HepG2 (cell line): Measurements from ENCODE around the gene PARP16. TPM values are rescaled to one million over a fixed set of nuclear protein-coding genes. Genes with fewer than 3 reads are reported as not detected.

Experiments used
- ATAC-seq: fragments of 200-7000 bp; cut with Tn5 transposase; 3 replicates; pipeline ENCODE4 v1.9.1; 2020; ENCODE audit warnings: mild to moderate bottlenecking, moderate library complexity
- Bru-seq: library from RNA; stranded (reverse); fragments of 400-500 nt; gene quantifications from one replicate; lab custom pipeline; 2021; lab: Mats Ljungman, UMichigan
- BruChase-seq, 2 experiments: library from RNA; stranded (reverse); fragments of 400-500 nt; gene quantifications; one replicate each; lab custom pipeline; 2021; lab: Mats Ljungman, UMichigan
- BruUV-seq: library from RNA; stranded (reverse); fragments of 400-500 nt; replicated peaks from 2 replicates; lab custom pipeline; 2021; lab: Mats Ljungman, UMichigan
- CTCF ChIA-PET: fragments of 300-600 bp; formaldehyde crosslinking; extraction: SDS; loops from one replicate; lab custom pipeline; 2021; ENCODE audit warnings: low total read pairs, inconsistent platforms, low intra/inter-chr PET ratio; lab: Yijun Ruan, JAX
- POLR2A ChIA-PET: fragments of 350-600 bp; sonication (Branson Sonifier 250); formaldehyde crosslinking; loops from one replicate; lab custom pipeline; 2020; ENCODE audit warnings: antibody characterized with exemption, inconsistent platforms; lab: Yijun Ruan, JAX
- DNase-seq: peaks from one replicate; pipeline ENCODE4 v3.0.0-alpha.2; 2015; ENCODE audit warnings: low spot score
- FAIRE-seq: peaks from 3 replicates; lab custom pipeline; 2011; peaks lifted over from hg19 to GRCh38; lab: Jason Lieb, UNC
- H2AFZ ChIP-seq: one replicate; pipeline ENCODE4 v1.6.1; 2011; ENCODE audit warnings: low read length, inconsistent platforms
- H3K27ac ChIP-seq: fragments of 300-600 bp; 3 replicates; pipeline ENCODE4 v1.8.0; 2011; ENCODE audit warnings: mixed run types, mild to moderate bottlenecking, mixed read lengths, low read length, inconsistent platforms; ENCODE audit not compliant: insufficient read depth; ENCODE audit errors: extremely low read length
- H3K27me3 ChIP-seq, 2 experiments: fragments of 200-600 bp in 1 of 2; 2 replicates in 1 of 2; 3 replicates in 1 of 2; pipeline versions ENCODE4 v1.6.0 to v1.8.0; 2011; ENCODE audit warnings: low read length in 2 of 2, mild to moderate bottlenecking in 2 of 2, moderate library complexity in 2 of 2, inconsistent platforms in 1 of 2; ENCODE audit not compliant: insufficient read depth in 2 of 2, control insufficient read depth in 1 of 2
- H3K36me3 ChIP-seq, 2 experiments: fragments of 200-600 bp in 1 of 2; replicated peaks in 1 of 2; 2 replicates in 1 of 2; 3 replicates in 1 of 2; pipeline versions ENCODE4 v1.5.1 to v1.8.0; 2011; ENCODE audit warnings: low read length in 2 of 2, inconsistent platforms in 1 of 2; ENCODE audit not compliant: insufficient read depth in 2 of 2, control insufficient read depth in 1 of 2
- H3K4me1 ChIP-seq: 2 replicates; pipeline ENCODE4 v1.5.1; 2012; ENCODE audit warnings: low read length, inconsistent platforms; ENCODE audit not compliant: insufficient read depth
- H3K4me2 ChIP-seq: 2 replicates; pipeline ENCODE4 v1.6.0; 2011; ENCODE audit warnings: low read depth, low read length, inconsistent platforms
- H3K4me3 ChIP-seq, 3 experiments: fragments of 200-600 bp in 1 of 3; sonication (generic), shearing (Covaris generic) in 1 of 3; replicated peaks in 1 of 3; 2 replicates each; pipeline ENCODE4 v1.5.1; 2011 to 2016; ENCODE audit warnings: low read length in 3 of 3, inconsistent platforms in 2 of 3, low read depth in 2 of 3, mild to moderate bottlenecking in 2 of 3, control low read depth in 1 of 3, mixed read lengths in 1 of 3; ENCODE audit not compliant: insufficient read depth in 1 of 3
- H3K79me2 ChIP-seq: one replicate; pipeline ENCODE4 v1.6.1; 2011; ENCODE audit warnings: low read length, inconsistent platforms; ENCODE audit not compliant: insufficient read depth
- H3K9ac ChIP-seq: 2 replicates; pipeline ENCODE4 v1.6.0; 2011; ENCODE audit warnings: mild to moderate bottlenecking, low read depth, low read length, inconsistent platforms; ENCODE audit not compliant: insufficient read depth
- H3K9me3 ChIP-seq: 2 replicates; pipeline ENCODE4 v1.5.1; 2012; ENCODE audit warnings: mild to moderate bottlenecking, low read length
- H4K20me1 ChIP-seq: 2 replicates; pipeline ENCODE4 v1.6.0; 2011; ENCODE audit warnings: inconsistent platforms, mild to moderate bottlenecking, low read length, moderate library complexity; ENCODE audit not compliant: insufficient read depth
- ARID4A ChIP-seq: sonication (generic); formaldehyde crosslinking; IDR thresholded peaks from 2 replicates; pipeline ENCODE4 v1.5.0; 2020; ENCODE audit warnings: mild to moderate bottlenecking, missing genetic modification reagents, borderline replicate concordance
- CCDC6 ChIP-seq: sonication (generic); formaldehyde crosslinking; IDR thresholded peaks from 2 replicates; pipeline ENCODE4 v1.8.1; 2022; ENCODE audit warnings: mild to moderate bottlenecking, missing genetic modification reagents, moderate library complexity
- ZFAT ChIP-seq: sonication (generic); formaldehyde crosslinking; conservative IDR thresholded peaks from 2 replicates; pipeline ENCODE4 v1.8.1; 2023; ENCODE audit warnings: missing genetic modification reagents, inconsistent platforms
- ZFP36L2 ChIP-seq: sonication (generic); formaldehyde crosslinking; IDR thresholded peaks from 2 replicates; pipeline ENCODE4 v1.4.0; 2020; ENCODE audit warnings: missing genetic modification reagents
- ZNF224 ChIP-seq: sonication (generic); formaldehyde crosslinking; IDR thresholded peaks from 2 replicates; pipeline ENCODE4 v1.5.0; 2020; ENCODE audit warnings: mild to moderate bottlenecking, missing genetic modification reagents
- ZNF496 ChIP-seq: sonication (generic); formaldehyde crosslinking; IDR thresholded peaks from 2 replicates; pipeline ENCODE4 v1.8.1; 2023; ENCODE audit warnings: mild to moderate bottlenecking, moderate library complexity, missing genetic modification reagents; ENCODE audit not compliant: insufficient replicate concordance
- ZNF652 ChIP-seq: IDR thresholded peaks from 2 replicates; pipeline ENCODE4 v1.6.1; 2016; ENCODE audit warnings: low read depth, borderline replicate concordance
- ZNF674 ChIP-seq: sonication (generic); formaldehyde crosslinking; IDR thresholded peaks from 2 replicates; pipeline ENCODE4 v1.5.0; 2020; ENCODE audit warnings: low read depth, mild to moderate bottlenecking, missing genetic modification reagents
- ZNF776 ChIP-seq: sonication (generic); formaldehyde crosslinking; IDR thresholded peaks from 2 replicates; pipeline ENCODE4 v1.4.0; 2020; ENCODE audit warnings: mild to moderate bottlenecking, missing genetic modification reagents
- ZSCAN29 ChIP-seq: sonication (generic); formaldehyde crosslinking; conservative IDR thresholded peaks from 2 replicates; pipeline ENCODE4 v1.4.0; 2020; ENCODE audit warnings: mild to moderate bottlenecking, missing genetic modification reagents
- WGBS: methylation state at CpG from one replicate; pipeline ENCODE4 v1.1.6; 2017; ENCODE audit warnings: low lambda C conversion rate; 5-methylcytosine and 5-hydroxymethylcytosine counted together
- in situ Hi-C: cut with HindIII; loops from 2 replicates; pipeline ENCODE4 v1.10.0; 2017; ENCODE audit warnings: low pct_unique_long_range_greater_than_20kb; ENCODE audit not compliant: extremely low pct_ligation_motif_present
- intact Hi-C: fragments of 100-400 bp; cut with micrococcal nuclease; formaldehyde crosslinking; loops from one replicate; pipeline ENCODE4 v1.10.0; 2022; ENCODE audit not compliant: unreplicated experiment
- long read RNA-seq, 2 experiments: library from RNA in 1 of 2; library from polyadenylated mRNA in 1 of 2; stranded (forward) in 1 of 2; unstranded in 1 of 2; transcript quantifications; one replicate each; pipeline ENCODE4 v2.0.0, GENCODE V29; 2019 to 2022
- polyA minus RNA-seq, 3 experiments: library from RNA; depleted of rRNA, polyadenylated mRNA; stranded (reverse); fragments of >200 nt; gene quantifications; 2 replicates each; pipeline ENCODE4 v1.2.3, GENCODE V29; 2011; ENCODE audit warnings: low replicate concordance in 1 of 3
- polyA plus RNA-seq, 8 experiments: library from polyadenylated mRNA; depleted of rRNA in 3 of 8; stranded (reverse) in 7 of 8; unstranded in 1 of 8; fragments of >200 nt; fragmentation: Illumina TruSeq in 4 of 8; extraction: Trizol in 4 of 8; gene quantifications; 2 replicates each; pipeline versions ENCODE4 v1.2.1 to v1.2.3, GENCODE V29; 2011 to 2016; ENCODE audit warnings: low read depth in 4 of 8, missing spikeins in 1 of 8, mixed read lengths in 1 of 8; ENCODE audit not compliant: insufficient read depth in 1 of 8
- total RNA-seq, 5 experiments: library from RNA; depleted of rRNA; stranded (reverse); fragments of >200 nt; fragmentation: Illumina TruSeq; extraction: Trizol; gene quantifications; 2 replicates each; pipeline ENCODE4 v1.2.3, GENCODE V29; 2016; ENCODE audit warnings: low read depth in 1 of 5

The PARP16 gene
- 6.7 and 6.8 TPM in 2 replicates for total RNA-seq (2016; rRNA removed; fragmentation: Illumina TruSeq; extraction: Trizol)
- 4.9 and 6.3 TPM in 2 replicates for total RNA-seq (2016; cell fraction: cytosol; rRNA removed; fragmentation: Illumina TruSeq; extraction: Trizol; ENCODE audit: low read depth)
- total RNA-seq (2016; cell fraction: insoluble cytoplasmic fraction; rRNA removed; fragmentation: Illumina TruSeq; extraction: Trizol), result 5.8 and 6.5 TPM in 2 replicates
- total RNA-seq (2016; cell fraction: membrane; rRNA removed; fragmentation: Illumina TruSeq; extraction: Trizol), result 11.7 and 11.9 TPM in 2 replicates
- total RNA-seq (2016; cell fraction: nucleus; rRNA removed; fragmentation: Illumina TruSeq; extraction: Trizol), result 8.4 and 9.2 TPM in 2 replicates
- polyA plus RNA-seq (2011; rRNA removed), result 7.6 and 8.3 TPM in 2 replicates
- 6.1 and 7.9 TPM in 2 replicates for polyA plus RNA-seq (2011; cell fraction: cytosol; rRNA removed)
- polyA plus RNA-seq (2011; cell fraction: nucleus; rRNA removed), result 8.2 and 9.3 TPM in 2 replicates
- polyA plus RNA-seq (2012), result 9.2 and 9.4 TPM in 2 replicates
- 6.6 and 8.4 TPM in 2 replicates for polyA plus RNA-seq (2016; cell fraction: cytosol; fragmentation: Illumina TruSeq; extraction: Trizol; ENCODE audit: low read depth)
- 10.0 and 11.7 TPM in 2 replicates for polyA plus RNA-seq (2016; cell fraction: insoluble cytoplasmic fraction; fragmentation: Illumina TruSeq; extraction: Trizol; ENCODE audit: low read depth)
- polyA plus RNA-seq (2016; cell fraction: membrane; fragmentation: Illumina TruSeq; extraction: Trizol; ENCODE audit: low read depth), result 13.5 and 13.8 TPM in 2 replicates
- 11.6 and 13.2 TPM in 2 replicates for polyA plus RNA-seq (2016; cell fraction: nucleus; fragmentation: Illumina TruSeq; extraction: Trizol; ENCODE audit: insufficient read depth, low read depth)
- polyA minus RNA-seq (2011; rRNA and poly(A)+ RNA removed; ENCODE audit: low replicate concordance), result 9.3 and 10.7 TPM in 2 replicates
- polyA minus RNA-seq (2011; cell fraction: cytosol; rRNA and poly(A)+ RNA removed), result 6.5 and 6.6 TPM in 2 replicates
- polyA minus RNA-seq (2011; cell fraction: nucleus; rRNA and poly(A)+ RNA removed), result 4.8 and 8.6 TPM in 2 replicates
- percentile 48 among the genes with signal in this experiment for Bru-seq, nascent RNA
- percentile 58 among the genes with signal in this experiment for BruChase-seq, experiment 1, labeled RNA remaining after a 6-hour chase
- BruChase-seq, experiment 2, labeled RNA remaining after a 2-hour chase, result percentile 50 among the genes with signal in this experiment
- long read RNA-seq, experiment 1, transcript PARP16-206 (6 exons, 2,343 nt), result major isoform, 5 of 10 reads
- long read RNA-seq, experiment 1, partial matches to known transcripts, result 1 of 10 reads
- long read RNA-seq, experiment 1, other reads (novel, unspliced or antisense), result 4 of 10 reads
- long read RNA-seq, experiment 2, partial matches to known transcripts, result 4 of 21 reads
- long read RNA-seq, experiment 2, other reads (novel, unspliced or antisense), result 13 of 21 reads

GRCh38 chr15:65286704-65287519 lies at the start of gene PARP16:
TSS of gene PARP16 (minus strand) at chr15:65286883. CDS start at chr15:65286426, 457 bp downstream.
- Histone ChIP-seq H3K4me1 (peaks cover 46% of the 10 kb centered on the region), H3K4me2 (peak within 1 kb of the TSS; percentile 93), H3K27ac (peak within 1 kb of the TSS; percentile 88), H4K20me1 (no peaks in the 10 kb centered on the region), H3K9ac (peak within 1 kb of the TSS; percentile 75), H3K36me3 (no peaks in the 10 kb centered on the region), H3K27me3 (no peaks in the 10 kb centered on the region; a peak in 1 of 5 replicates), H3K9me3 (no peaks in the 10 kb centered on the region), H3K79me2 (no peaks in the 10 kb centered on the region), H3K4me3 (peak within 1 kb of the TSS; percentile 53 to 82 (median 78)), H2AFZ (peak within 1 kb of the TSS; percentile 70)
- DNase-seq (peak; percentile 80), ATAC-seq (peak; percentile 94), FAIRE-seq (no peak)
- in situ Hi-C loops (no loop called here), intact Hi-C loops (no loop called here)
- ChIA-PET POLR2A (interaction anchor here (0.6 to 3.8 kb wide), 11 partner anchors 10 to 615 kb away, joined by 3 to 46 read pairs (median 4); partner anchors contain the start of genes CLPX, RNU5B-1 and SLC51B), CTCF (no interaction called here)
- TSS peak; percentile 71 for BruUV-seq
- WGBS, result 15% methylated on average over 9 of the region's 62 CpGs
- TF ChIP-seq CCDC6 (CRISPR knock-in tag) (peak; percentile 77; the same call in 1 of the 2 replicates), ZNF674 (CRISPR knock-in tag) (no peak), ZFP36L2 (CRISPR knock-in tag) (no peak), ZFAT (CRISPR knock-in tag) (0 out of 2 replicates have a peak, but pooled peaks have one; percentile 62), ZSCAN29 (CRISPR knock-in tag) (no peak), ZNF652 (CRISPR knock-in tag) (no peak), ZNF776 (CRISPR knock-in tag) (no peak; the same call in 1 of the 2 replicates), ZNF496 (no peak), ZNF224 (no peak), ARID4A (CRISPR knock-in tag) (peak; percentile 54; the same call in 1 of the 2 replicates)
